CD4-positive, CD25-positive, alpha-beta regulatory T cell (primary cell): ENCODE data around the gene UCN3. TPM values are rescaled to one million over a fixed set of nuclear protein-coding genes. Genes with fewer than 3 reads are reported as not detected.
A peak's percentile ranks its signal among the peaks of the same experiment; 100 is the strongest.

Experiments used
- ATAC-seq, 2 donors: fragments of 150-1000 bp; cut with Tn5 transposase; one replicate each; pipeline ENCODE4 v1.10.0; 2021; ENCODE audit warnings: low read depth in 2 of 2, moderate number of reproducible peaks in 2 of 2, moderate library complexity in 1 of 2
- DNase-seq, 3 donors: peaks; one replicate each; pipeline versions ENCODE4 v3.0.0 to v3.0.0-alpha.2; 2012 to 2022; ENCODE audit warnings: mixed read lengths in 1 of 3
- H3K27ac ChIP-seq: one replicate; pipeline ENCODE4 v1.7.0; 2013; ENCODE audit warnings: mild to moderate bottlenecking, low read length; ENCODE audit not compliant: insufficient read depth, poor library complexity, severe bottlenecking
- H3K27me3 ChIP-seq: one replicate; pipeline ENCODE4 v1.7.0; 2013; ENCODE audit warnings: low read length; ENCODE audit not compliant: control insufficient read depth, insufficient read depth
- H3K36me3 ChIP-seq: one replicate; pipeline ENCODE4 v1.7.0; 2013; ENCODE audit warnings: mild to moderate bottlenecking, low read length, moderate library complexity; ENCODE audit not compliant: control insufficient read depth, insufficient read depth
- H3K4me1 ChIP-seq: 2 replicates; pipeline ENCODE4 v1.7.0; 2013; ENCODE audit warnings: mild to moderate bottlenecking, low read length; ENCODE audit not compliant: insufficient read depth, control insufficient read depth, poor library complexity, severe bottlenecking
- H3K4me3 ChIP-seq: one replicate; pipeline ENCODE4 v1.7.0; 2013; ENCODE audit warnings: low read depth, mild to moderate bottlenecking, low read length, moderate library complexity
- H3K9me3 ChIP-seq, 2 experiments: 1 replicate in 1 of 2; 2 replicates in 1 of 2; pipeline ENCODE4 v1.7.0; 2013; ENCODE audit warnings: low read length in 2 of 2, mild to moderate bottlenecking in 1 of 2, moderate library complexity in 1 of 2; ENCODE audit not compliant: control insufficient read depth in 2 of 2
- H3K27ac Mint-ChIP-seq, 3 donors: one replicate each; pipeline ENCODE4 v1.8.0; 2020 to 2022; ENCODE audit warnings: mild to moderate bottlenecking in 3 of 3, mixed read lengths in 3 of 3, moderate library complexity in 2 of 3
- H3K27me3 Mint-ChIP-seq: one replicate; pipeline ENCODE4 v1.8.0; 2022; ENCODE audit warnings: mild to moderate bottlenecking, mixed read lengths
- H3K36me3 Mint-ChIP-seq: one replicate; pipeline ENCODE4 v1.8.0; 2020; ENCODE audit warnings: mixed read lengths
- H3K4me1 Mint-ChIP-seq, 4 donors: one replicate each; pipeline ENCODE4 v1.8.0; 2020 to 2022; ENCODE audit warnings: mixed read lengths in 4 of 4, mild to moderate bottlenecking in 1 of 4
- H3K4me3 Mint-ChIP-seq, 4 donors: one replicate each; pipeline ENCODE4 v1.8.0; 2020 to 2022; ENCODE audit warnings: mild to moderate bottlenecking in 4 of 4, mixed read lengths in 4 of 4, moderate library complexity in 3 of 4
- H3K9me3 Mint-ChIP-seq, 7 donors: one replicate each; pipeline ENCODE4 v1.8.0; 2020 to 2022; ENCODE audit warnings: mixed read lengths in 7 of 7, mild to moderate bottlenecking in 3 of 7, moderate library complexity in 2 of 7
- polyA plus RNA-seq, 4 donors: library from polyadenylated mRNA; unstranded; fragments of 300-500 nt; fragmentation: Illumina TruSeq; gene quantifications; one replicate each; pipeline ENCODE4 v1.2.3, GENCODE V29; 2021
- total RNA-seq: library from RNA; stranded (reverse); gene quantifications from one replicate; pipeline ENCODE4 v1.2.3, GENCODE V29; 2022

The UCN3 gene
- total and polyA plus RNA-seq, 5 donors from 2014 or later: not detected

- DNase-seq (no peak), ATAC-seq (no peak)
- Histone ChIP-seq H3K9me3 (no peaks in the 10 kb centered on the region), H3K4me3 (no peak overlapping the region), H3K27me3 (peaks cover 9% of the 10 kb centered on the region), H3K36me3 (no peaks in the 10 kb centered on the region), H3K27ac (no peak overlapping the region), H3K4me1 (no peaks in the 10 kb centered on the region)
- Mint-ChIP-seq H3K4me1 (peaks cover 0 to 5% (median 2%) of the 10 kb centered on the region in 4 donors), H3K9me3 (peaks cover 0 to 8% (median 0%) of the 10 kb centered on the region in 7 donors), H3K4me3 (no peak overlapping the region), H3K36me3 (no peaks in the 10 kb centered on the region), H3K27ac (no peak overlapping the region), H3K27me3 (peaks cover 7% of the 10 kb centered on the region)
Measured at GRCh38 chr10:5334196-5334880, 30.4 kb upstream of the UCN3 start.

- Histone ChIP-seq H3K27me3 (no peaks in the 10 kb centered on the region), H3K4me1 (no peaks in the 10 kb centered on the region), H3K9me3 (no peaks in the 10 kb centered on the region), H3K4me3 (no peak overlapping the region), H3K27ac (no peak overlapping the region), H3K36me3 (no peaks in the 10 kb centered on the region)
- ATAC-seq (no peak), DNase-seq (no peak)
- no peak overlapping the region for H3K27ac Mint-ChIP-seq
- peaks cover 0 to 5% (median 0%) of the 10 kb centered on the region in 4 donors for H3K4me1 Mint-ChIP-seq
- no peak overlapping the region for H3K4me3 Mint-ChIP-seq
- H3K27me3 Mint-ChIP-seq: peaks cover 4% of the 10 kb centered on the region
- peaks cover 0 to 5% (median 0%) of the 10 kb centered on the region in 7 donors for H3K9me3 Mint-ChIP-seq
- H3K36me3 Mint-ChIP-seq: no peaks in the 10 kb centered on the region
Measured at GRCh38 chr10:5338010-5338409, 26.8 kb upstream of the UCN3 start.

- ATAC-seq: no peak
- Mint-ChIP-seq H3K4me3 (no peak overlapping the region), H3K36me3 (no peaks in the 10 kb centered on the region), H3K9me3 (peaks cover 0 to 4% (median 0%) of the 10 kb centered on the region in 7 donors), H3K4me1 (peaks cover 0 to 2% (median under 1%) of the 10 kb centered on the region in 4 donors), H3K27me3 (peaks cover 4% of the 10 kb centered on the region), H3K27ac (no peak overlapping the region)
- Histone ChIP-seq H3K27ac (no peak overlapping the region), H3K4me1 (no peaks in the 10 kb centered on the region), H3K9me3 (no peaks in the 10 kb centered on the region), H3K36me3 (no peaks in the 10 kb centered on the region), H3K27me3 (no peaks in the 10 kb centered on the region), H3K4me3 (no peak overlapping the region)
- no peak for DNase-seq
Measured at GRCh38 chr10:5343092-5343491, 21.7 kb upstream of the UCN3 start.

DNA sequence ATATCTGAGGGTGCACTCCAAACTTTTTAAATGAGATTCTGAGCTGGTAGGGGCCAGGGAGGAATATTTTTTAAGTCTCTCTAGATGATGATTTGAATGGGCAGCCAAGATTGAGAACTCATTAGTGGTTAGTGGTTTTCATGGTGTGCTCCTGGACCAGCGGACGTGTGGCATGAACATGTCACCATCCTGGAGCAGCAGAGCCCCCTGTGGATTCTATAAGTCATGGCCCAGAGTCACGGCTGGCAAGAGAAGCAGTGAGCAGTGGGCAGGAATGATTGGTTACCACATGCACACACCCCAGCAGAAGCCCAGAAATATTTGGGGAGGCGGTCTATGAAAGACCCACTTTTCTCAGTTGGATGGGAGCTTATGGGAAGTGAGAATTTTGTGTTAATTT is 21.2 kb upstream of the UCN3 start:
- peaks cover 0 to 2% (median under 1%) of the 10 kb centered on the region in 4 donors for H3K4me1 Mint-ChIP-seq
- Histone ChIP-seq H3K27ac (no peak overlapping the region), H3K4me1 (no peaks in the 10 kb centered on the region), H3K9me3 (no peaks in the 10 kb centered on the region), H3K27me3 (no peaks in the 10 kb centered on the region), H3K36me3 (no peaks in the 10 kb centered on the region), H3K4me3 (no peak overlapping the region)
- no peak for ATAC-seq
- H3K27me3 Mint-ChIP-seq: peaks cover 4% of the 10 kb centered on the region
- H3K4me3 Mint-ChIP-seq: no peak overlapping the region
- H3K9me3 Mint-ChIP-seq: peaks cover 0 to 4% (median 0%) of the 10 kb centered on the region in 7 donors
- no peak overlapping the region for H3K27ac Mint-ChIP-seq
- no peaks in the 10 kb centered on the region for H3K36me3 Mint-ChIP-seq
- peak in 2 of 3 donors; percentile 4 to 47 for DNase-seq

GRCh38 chr10:5343979-5344378 is 20.8 kb upstream of the UCN3 start:
- no peak overlapping the region for H3K4me3 Mint-ChIP-seq
- peaks cover 0 to 4% (median 0%) of the 10 kb centered on the region in 7 donors for H3K9me3 Mint-ChIP-seq
- no peak overlapping the region for H3K4me3 ChIP-seq
- H3K9me3 ChIP-seq: no peaks in the 10 kb centered on the region
- H3K4me1 Mint-ChIP-seq: peaks cover 0 to 2% (median under 1%) of the 10 kb centered on the region in 4 donors
- no peak overlapping the region for H3K27ac Mint-ChIP-seq
- H3K27ac ChIP-seq: no peak overlapping the region
- DNase-seq: no peak
- no peaks in the 10 kb centered on the region for H3K4me1 ChIP-seq
- no peaks in the 10 kb centered on the region for H3K27me3 ChIP-seq
- no peak for ATAC-seq
- peaks cover 4% of the 10 kb centered on the region for H3K27me3 Mint-ChIP-seq
- no peaks in the 10 kb centered on the region for H3K36me3 Mint-ChIP-seq
- H3K36me3 ChIP-seq: no peaks in the 10 kb centered on the region

DNA sequence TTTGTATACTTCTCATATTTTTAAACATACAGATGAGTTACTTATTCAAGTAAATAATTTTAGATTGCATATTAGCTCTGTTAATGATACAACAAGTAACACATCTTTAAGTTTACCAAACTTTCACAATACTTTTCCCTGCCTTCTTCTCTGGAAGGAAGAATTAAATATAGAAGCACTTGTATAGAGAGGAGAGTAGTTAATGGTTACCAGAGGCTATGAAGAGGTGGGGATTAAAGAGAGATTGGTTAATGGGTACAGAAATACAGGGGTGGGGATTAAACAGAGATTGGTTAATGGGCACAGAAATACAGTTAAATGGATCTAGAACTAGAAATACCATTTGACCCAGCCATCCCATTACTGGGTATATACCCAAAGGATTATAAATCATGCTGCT is 20.0 kb upstream of the UCN3 start:
- H3K4me3 Mint-ChIP-seq: no peak overlapping the region
- H3K4me1 Mint-ChIP-seq: peaks cover 0 to 2% (median under 1%) of the 10 kb centered on the region in 4 donors
- Histone ChIP-seq H3K4me3 (no peak overlapping the region), H3K36me3 (no peaks in the 10 kb centered on the region), H3K27me3 (no peaks in the 10 kb centered on the region), H3K9me3 (no peaks in the 10 kb centered on the region), H3K27ac (no peak overlapping the region), H3K4me1 (no peaks in the 10 kb centered on the region)
- H3K9me3 Mint-ChIP-seq: peaks cover 0 to 4% (median 0%) of the 10 kb centered on the region in 7 donors
- H3K36me3 Mint-ChIP-seq: no peaks in the 10 kb centered on the region
- H3K27ac Mint-ChIP-seq: no peak overlapping the region
- ATAC-seq (no peak), DNase-seq (no peak)
- peaks cover 4% of the 10 kb centered on the region for H3K27me3 Mint-ChIP-seq

DNA sequence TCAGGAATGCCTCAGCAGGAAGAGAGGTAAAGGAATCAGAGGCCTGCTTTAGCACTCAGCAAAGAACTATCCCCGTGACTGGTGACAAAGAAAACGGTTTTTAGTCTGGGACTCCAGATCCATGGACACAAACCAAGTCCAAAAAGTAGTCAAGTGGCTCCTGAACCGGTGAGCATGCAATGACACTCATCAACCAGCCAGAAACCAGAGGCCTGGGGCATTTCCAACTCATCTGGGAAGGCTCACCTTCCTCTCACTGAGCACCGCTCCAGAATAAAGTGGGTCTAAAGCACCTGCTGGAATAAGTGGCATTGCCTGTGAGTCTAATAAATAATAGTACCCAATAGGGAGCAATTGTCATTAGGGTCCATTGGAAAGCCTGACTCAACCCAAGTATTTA is 17.9 kb upstream of the UCN3 start:
- H3K36me3 ChIP-seq: no peaks in the 10 kb centered on the region
- no peak overlapping the region for H3K27ac Mint-ChIP-seq
- H3K27ac ChIP-seq: no peak overlapping the region
- ATAC-seq (no peak), DNase-seq (no peak)
- no peaks in the 10 kb centered on the region for H3K27me3 Mint-ChIP-seq
- H3K4me3 ChIP-seq: no peak overlapping the region
- peaks cover 0 to 2% (median under 1%) of the 10 kb centered on the region in 4 donors for H3K4me1 Mint-ChIP-seq
- H3K4me1 ChIP-seq: no peaks in the 10 kb centered on the region
- H3K36me3 Mint-ChIP-seq: no peaks in the 10 kb centered on the region
- no peaks in the 10 kb centered on the region for H3K27me3 ChIP-seq
- peaks cover 0 to 3% (median 0%) of the 10 kb centered on the region in 7 donors for H3K9me3 Mint-ChIP-seq
- no peak overlapping the region for H3K4me3 Mint-ChIP-seq
- H3K9me3 ChIP-seq: no peaks in the 10 kb centered on the region

DNA sequence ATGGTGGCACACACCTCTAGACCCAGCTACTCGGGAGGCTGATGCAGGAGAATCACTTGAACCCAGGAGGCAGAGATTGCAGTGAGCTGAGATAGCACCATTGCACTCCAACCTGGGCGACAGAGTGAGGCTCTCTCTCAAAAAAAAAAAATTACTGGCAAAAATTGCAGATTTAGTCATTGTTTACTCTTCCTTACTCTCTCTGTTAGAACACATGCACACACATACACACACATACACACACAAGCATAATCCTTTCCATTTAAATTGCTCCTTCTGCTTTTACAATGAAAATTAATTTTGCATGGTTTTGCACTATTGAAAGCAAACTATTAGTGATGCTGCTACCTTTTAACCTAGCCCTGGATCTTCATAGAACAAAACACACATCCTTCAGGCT is 15.4 kb upstream of the UCN3 start:
- Mint-ChIP-seq H3K4me3 (no peak overlapping the region), H3K4me1 (no peaks in the 10 kb centered on the region), H3K27me3 (peaks cover 14% of the 10 kb centered on the region), H3K36me3 (no peaks in the 10 kb centered on the region), H3K27ac (no peak overlapping the region), H3K9me3 (no peaks in the 10 kb centered on the region)
- Histone ChIP-seq H3K4me1 (no peaks in the 10 kb centered on the region), H3K27me3 (no peaks in the 10 kb centered on the region), H3K9me3 (no peaks in the 10 kb centered on the region), H3K4me3 (no peak overlapping the region), H3K36me3 (no peaks in the 10 kb centered on the region), H3K27ac (no peak overlapping the region)
- DNase-seq (no peak), ATAC-seq (no peak)
